IPS-11a (cell line): ENCODE measurements around the gene PRORP.
"Not testable (repeated sequence)": the region's sequence is repeated elsewhere in the genome, so short reads cannot be mapped to it uniquely, and the experiment has no call there.

ENCODE experiments used
- H3K4me3 ChIP-seq: one replicate; pipeline ENCODE4 v1.5.1; 2013; ENCODE audit warnings: low read depth, low read length, control low read depth

PRORP gene

DNA sequence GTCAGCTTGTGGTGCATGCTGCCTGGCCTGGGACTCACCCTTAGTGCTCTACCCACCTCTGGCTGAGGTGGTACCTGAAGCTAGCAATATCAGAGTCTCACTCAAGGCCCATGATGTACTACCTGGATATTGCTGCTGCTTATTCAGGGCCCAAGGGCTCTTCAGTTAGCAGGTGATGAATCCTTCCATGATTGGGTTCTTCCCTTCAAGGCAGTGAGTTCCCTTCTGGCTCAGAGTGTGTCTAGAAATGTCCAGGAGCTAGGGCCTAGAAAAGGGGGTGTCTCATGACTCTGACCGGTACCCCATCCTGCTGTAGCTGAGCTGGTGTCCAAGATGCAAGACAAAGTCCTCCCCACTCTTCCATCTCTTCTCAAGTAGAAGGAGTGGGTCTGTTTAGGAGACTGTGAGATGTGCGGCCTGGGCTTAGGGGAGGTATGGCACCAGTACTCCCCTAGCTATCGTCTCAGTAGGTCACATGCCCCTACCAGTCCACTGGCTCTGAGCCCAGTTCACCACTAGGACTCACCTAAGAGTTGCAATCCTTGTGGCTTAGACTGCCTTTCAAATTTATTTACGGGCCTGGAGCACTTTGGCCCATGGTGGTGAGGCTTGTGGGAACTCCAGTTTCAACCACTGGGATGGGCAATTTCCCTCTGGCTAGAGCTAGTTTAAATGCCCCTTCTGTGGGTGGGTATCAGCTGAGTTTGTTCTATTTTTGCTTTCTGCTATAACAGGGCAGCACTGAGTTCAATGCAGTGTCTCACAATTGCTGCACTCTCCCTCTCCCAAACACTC is 12.2 kb downstream of the PRORP start:
- no peak overlapping the region for H3K4me3 ChIP-seq

DNA sequence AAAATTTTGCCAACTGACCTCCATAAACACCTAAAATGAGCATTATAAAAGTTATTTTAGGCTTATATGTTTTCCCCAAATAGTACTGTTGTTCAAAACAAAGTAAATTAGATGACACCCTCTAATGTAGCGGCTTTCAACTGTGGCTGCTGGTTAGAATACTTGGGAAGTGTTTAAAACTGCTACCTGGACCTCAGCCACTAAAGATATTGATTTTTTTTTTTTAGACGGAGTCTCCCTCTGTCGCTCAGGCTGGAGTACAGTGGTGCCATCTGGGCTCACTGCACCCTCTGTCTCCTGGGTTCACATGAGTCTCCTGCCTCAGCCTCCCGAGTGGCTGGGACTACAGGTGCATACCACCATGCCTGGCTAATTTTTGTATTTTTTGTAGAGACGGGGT is 16.2 kb downstream of the PRORP start:
- no peak overlapping the region for H3K4me3 ChIP-seq

DNA sequence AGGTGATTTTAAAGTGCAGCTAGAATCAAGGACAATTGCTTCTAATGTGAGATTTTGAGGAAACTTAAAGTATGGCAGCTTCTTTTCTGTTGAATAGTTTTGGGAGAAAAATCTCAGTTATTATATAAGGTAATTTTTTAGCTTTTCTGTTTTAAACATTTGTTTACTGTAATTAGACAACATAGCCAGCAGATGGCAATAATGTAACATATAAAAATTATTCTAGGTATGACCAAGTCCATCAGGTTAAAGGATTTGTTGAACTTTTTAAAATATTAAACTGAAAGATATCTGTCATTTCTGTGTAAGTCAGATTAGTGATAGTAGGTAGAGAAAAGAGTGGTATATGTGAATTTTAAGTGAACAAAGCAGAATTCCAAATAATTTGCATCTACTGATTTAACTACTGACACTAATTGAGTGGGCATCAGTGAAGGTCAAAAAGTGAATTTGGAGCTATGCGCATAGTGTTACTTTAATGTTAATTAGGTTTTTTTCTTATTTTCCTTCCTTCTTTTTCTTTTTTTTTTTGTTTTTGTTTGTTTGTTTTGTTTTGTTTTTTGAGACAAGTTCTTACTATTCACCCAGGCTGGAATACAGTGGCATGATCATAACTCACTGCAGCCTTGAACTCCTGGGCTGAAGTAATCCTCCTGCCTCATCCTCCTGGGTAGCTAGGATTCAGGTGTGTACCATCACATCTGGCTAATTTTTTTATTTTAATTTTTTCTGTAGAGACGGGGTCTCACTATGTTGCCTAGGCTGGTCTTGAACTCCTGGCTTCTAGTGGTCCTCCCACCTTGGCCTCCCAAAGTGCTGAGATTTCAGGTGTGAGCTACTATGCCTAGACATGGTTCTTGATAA is 18.6 kb downstream of the PRORP start:
- no peak overlapping the region for H3K4me3 ChIP-seq

DNA sequence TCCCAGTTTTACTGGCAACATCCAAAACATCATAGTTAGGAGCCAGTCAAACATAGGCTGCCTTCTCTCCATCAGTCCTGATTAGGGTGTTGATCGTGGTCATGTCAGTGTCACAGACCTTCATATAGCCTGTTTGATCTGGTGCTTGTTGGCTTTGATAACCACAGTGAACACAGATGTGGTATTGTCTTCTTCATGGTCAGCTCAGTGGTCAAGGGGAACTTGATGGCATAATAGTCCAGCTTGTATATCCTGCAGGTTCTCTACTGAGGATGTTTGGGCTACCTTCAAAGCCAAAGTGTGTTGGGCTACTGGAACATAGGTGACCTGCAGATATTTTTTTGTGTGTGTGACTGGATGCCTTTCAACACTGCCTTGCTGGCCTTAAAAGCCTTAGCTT is 21.7 kb downstream of the PRORP start:
- no peak overlapping the region for H3K4me3 ChIP-seq

DNA sequence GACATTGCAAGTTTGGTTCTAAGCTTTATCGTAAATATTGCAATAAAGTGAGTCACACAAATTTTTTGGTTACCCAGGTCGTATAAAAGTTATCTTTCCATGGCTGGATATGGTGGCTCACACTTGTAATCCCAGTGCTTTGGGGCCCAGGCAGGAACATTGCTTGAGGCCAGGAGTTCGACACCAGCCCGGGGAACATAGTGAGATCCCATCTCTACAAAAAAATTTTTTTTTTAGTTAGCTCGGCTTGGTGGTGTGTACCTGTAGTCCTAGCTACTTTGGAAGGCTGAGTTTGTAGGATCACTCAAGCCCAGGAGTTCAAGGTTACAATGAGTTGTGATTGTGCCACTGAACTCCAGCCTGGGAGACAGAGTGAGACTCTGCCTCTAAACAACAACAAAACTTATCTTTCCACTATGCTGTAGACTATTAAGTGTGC is 24.4 kb downstream of the PRORP start:
- H3K4me3 ChIP-seq, result no peak overlapping the region

DNA sequence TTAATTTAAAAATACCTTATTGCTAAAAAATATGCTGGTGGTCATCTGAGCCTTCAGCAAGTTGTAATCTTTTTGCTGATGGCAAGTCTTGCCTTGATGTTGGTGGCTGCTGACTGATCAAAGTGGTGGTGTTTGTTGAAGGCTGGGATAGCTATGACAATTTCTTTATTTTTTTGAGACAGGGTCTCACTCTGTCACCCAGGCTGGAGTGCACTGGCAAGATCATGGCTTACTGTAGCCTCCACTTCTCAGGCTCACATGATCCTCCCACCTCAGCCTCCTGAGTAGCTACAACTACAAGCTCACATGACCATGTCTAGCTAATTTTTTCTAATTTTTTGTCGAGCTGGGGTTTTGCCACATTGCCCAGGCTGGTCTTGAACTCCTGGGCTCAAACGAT is 24.8 kb downstream of the PRORP start:
- no peak overlapping the region for H3K4me3 ChIP-seq

DNA sequence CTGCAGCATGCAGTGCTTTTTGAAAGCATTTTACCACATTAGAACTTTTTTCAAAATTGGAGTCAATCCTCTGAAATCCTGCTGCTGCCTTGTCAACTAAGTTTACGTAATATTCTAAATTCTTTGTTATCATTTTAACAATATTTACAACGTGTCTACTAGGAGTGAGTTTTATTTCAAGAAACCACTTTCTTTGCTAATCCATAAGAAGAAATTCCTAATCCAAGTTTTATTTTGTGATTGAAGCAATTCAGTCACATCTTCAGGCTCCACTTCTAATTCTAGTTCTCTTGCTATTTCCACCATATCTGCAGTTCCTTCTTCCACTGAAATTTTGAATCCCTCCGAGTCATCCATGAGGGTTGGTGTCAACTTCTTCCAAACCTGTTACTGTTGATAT is 25.4 kb downstream of the PRORP start:
- no peak overlapping the region for H3K4me3 ChIP-seq

DNA sequence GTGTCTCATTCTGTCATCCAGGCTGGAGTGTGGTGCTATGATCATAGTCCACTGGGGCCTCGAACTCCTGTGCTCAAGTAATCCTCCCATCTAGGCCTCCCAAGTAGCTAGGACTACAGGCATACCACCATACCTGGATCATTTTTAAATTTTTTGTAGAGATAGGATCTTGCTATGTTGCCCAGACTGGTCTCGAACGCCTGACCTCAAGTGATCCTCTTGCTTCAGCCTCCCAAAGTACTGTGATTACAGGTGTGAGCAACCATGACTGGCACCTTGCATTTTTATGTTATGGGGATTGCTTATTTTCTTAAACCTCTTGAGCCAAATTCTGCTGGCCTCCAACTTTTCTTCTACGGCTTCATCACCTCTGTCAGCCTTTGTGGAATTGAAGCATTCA is 26.9 kb downstream of the PRORP start:
- no peak overlapping the region for H3K4me3 ChIP-seq

DNA sequence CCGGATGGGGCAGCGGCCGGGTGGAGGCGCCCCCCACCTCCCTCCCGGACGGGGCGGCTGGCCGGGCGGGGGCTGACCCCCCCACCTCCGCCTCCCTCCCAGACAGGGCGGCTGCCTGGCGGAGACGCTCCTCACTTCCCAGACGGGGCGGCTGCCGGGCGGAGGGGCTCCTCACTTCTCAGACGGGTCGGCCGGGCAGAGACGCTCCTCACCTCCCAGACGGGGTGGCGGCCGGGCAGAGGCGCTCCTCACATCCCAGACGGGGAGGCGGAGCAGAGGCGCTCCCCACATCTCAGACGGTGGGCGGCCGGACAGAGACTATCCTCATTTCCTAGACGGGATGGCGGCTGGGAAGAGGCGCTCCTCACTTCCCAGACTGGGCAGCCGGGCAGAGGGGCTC is 30.2 kb downstream of the PRORP start:
- not testable (repeated sequence) for H3K4me3 ChIP-seq

DNA sequence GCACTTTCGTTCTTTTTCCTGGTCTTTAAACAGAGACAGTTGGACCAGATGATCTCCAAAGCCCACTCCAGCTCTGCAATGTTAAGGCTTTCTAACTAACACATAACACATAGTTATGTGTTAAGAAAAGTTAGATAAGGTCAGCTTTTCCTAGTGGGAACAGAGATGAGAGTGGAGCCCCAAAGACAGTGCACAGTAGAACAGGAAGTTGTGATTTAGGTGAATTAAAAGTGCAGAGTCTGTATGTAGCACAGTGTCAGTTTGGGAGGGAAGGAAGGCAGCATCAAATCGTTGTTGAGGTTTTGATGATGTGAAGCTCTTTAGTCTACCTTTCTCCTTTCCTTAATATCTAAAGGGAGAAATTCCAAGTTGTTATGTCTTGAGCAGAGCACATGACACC is 31.7 kb downstream of the PRORP start:
- no peak overlapping the region for H3K4me3 ChIP-seq

DNA sequence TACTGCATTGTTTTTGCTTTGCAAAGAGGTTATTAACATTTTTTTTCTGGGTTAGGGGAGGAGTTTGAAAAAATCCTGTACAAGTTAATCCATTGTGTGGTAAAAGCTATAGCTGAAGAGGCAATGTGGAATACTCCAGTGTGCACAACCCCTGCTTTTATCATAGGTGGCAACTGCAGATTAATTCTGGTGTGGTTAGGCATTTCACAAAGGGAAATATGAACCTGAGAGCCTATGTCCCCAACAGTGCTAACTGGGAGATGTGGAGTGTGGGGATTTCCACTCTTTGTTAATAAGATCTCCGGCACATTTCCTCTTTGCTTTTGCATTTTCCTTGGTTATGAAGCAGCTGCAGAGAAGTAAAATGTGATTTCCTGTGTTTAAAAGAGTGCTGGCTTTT is 33.6 kb downstream of the PRORP start:
- no peak overlapping the region for H3K4me3 ChIP-seq

DNA sequence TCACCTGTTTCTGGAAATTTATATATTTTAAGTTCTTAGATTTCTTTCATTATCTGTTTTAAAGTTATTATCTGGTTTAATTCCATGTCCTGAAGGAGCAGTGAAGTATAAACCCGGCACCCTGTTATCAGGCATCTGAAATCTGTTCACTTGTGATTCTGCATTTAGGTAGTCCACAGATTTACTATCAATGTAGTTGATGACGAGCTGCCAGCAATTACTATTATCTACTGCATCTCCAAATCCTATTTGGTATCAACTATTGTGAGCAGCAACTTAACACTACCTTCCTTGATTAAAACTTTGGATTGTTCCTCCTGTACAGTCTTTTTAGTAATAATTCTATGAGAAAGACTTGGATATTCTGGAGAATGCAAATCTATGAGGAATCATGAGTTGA is 36.1 kb downstream of the PRORP start:
- no peak overlapping the region for H3K4me3 ChIP-seq

DNA sequence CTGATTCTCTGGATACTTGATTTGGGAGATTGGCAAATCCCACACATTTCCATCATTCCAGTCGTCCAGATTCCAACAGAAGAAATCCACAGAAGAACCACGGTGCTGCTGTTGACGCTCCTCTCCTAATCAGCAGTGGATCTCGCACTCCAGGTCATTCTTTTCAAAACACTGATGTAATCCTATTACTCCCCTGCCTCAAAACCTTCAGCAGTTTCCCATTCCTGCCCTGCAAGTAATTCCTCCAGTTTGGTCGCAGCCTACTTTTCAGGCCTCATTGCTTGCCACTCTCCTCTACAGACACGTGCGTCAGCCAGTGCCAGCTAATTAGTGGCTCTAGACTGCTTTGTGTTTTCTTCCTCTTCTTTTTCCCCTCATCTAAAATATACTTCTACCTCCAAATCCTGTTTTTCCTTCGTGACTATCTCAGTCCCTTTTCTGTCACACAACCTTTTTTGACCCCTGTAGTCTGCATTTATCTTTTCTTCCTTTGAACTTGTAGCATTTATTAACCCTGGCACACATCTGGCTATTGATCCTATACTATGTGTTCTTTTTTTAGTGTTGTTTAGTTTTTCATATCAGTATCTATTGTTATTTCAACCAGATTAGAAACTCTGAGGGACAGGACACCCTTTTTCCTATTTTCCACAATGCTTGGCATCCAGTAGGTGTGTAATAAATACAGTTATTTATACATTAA is 36.8 kb downstream of the PRORP start:
- H3K4me3 ChIP-seq, result no peak overlapping the region

DNA sequence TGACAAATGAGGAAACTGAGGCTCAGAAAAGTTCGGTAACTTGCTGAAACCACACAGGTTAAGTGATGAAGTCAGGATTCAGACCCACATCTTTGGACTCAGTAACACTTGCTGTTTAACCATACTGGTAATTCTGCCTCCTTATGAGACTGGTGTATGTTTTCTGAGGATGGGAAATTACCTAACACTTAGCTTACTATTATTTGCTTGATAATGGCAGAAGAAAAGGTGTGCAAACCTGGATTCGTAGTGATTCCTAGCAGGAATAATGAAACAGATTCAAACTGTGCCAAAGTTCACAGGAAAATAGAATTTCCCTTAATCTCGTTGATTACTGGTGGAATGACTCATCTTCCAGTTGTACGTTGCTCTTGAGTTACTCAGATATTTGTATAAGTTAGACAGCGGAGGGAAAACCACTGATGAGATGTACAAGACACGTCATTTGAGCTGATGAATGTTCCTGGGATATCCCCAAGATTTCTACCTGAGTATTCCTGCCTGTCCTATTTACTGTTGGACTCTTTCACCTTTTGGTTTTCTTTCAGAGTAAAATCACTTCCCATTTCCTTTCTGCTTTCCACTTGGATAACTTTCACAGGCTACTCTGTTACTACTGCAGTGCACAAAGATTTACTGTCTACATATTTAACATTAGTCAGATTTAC is 37.5 kb downstream of the PRORP start:
- no peak overlapping the region for H3K4me3 ChIP-seq

DNA sequence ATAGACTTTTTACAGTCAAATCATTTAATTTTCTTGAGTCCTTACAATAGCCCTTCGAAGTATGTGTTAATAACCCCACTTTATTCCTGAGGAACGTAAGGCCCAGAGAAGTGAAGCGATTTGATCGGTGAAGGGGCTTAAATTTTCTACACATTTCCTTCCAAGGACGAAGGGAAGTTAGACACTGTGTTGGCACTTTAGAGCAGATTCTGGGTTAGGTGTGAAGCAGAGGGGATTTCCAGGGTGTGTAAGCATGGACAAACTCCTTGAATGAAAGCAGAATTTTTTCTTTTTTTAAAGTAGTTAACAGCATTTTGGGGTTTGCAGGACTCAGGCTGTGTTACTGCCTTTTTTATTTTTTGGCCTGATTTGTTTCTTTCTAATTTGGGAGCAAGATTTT is 38.9 kb downstream of the PRORP start:
- no peak overlapping the region for H3K4me3 ChIP-seq

DNA sequence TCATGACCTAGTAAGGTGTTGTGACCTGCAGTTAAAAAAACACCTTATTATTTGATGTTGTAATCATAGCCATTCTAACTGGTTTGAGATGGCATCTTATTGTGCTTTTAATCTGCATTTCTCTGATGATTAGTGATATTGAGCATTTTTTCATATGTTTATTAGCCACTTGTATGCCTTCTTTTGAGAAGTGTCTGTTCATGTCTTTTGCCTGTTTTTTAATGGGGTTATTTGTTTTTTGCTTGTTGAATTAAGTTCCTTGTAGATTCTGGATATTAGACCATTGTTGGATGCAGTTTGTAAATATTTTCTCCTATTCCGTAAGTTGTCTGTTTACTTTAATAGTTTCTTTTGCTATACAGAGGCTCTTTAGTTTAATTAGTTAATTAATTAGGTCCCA is 41.0 kb downstream of the PRORP start:
- no peak overlapping the region for H3K4me3 ChIP-seq

DNA sequence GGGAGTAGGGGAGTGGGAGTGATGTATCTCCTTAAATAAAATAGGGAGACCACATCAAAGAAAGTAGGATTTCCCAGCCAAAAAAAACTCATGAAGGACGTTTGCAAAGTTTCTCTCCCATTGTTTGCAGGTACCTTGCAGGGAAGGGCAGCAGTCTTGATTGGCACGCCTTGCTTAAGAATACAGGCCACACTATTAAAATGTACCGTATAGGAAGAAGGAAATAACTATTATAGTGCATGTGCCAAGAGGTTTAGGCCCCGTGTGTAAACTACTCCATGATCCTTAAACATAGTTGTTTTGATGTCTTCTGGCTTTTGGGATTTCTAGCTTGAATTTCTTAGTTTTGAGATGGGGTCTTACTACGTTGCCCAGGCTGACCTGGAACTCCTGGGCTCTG is 42.5 kb downstream of the PRORP start:
- no peak overlapping the region for H3K4me3 ChIP-seq

DNA sequence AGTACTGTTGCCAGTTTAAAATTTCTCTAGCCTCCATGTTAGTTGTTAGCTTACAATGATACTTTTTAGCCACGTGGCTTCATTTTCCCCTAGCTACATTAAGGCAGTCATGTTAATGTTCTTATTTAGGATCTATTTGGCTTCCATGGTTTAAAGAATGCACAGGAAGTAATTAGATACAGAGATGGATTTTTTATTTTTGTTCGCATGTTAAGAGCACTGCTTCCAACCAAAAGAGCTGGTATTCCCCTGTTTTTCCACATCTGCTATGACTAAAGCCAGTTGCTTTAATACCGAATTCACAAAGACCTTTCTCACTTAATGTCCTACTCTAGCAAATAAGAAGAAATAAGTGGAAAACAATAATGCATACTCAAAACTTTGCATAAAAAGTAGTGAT is 45.1 kb downstream of the PRORP start:
- H3K4me3 ChIP-seq, result no peak overlapping the region
